HEK293T (cell line): ENCODE data around the gene SMPD3.

Experiments used
- CTBP1 ChIP-seq: fragments of 450-650 bp; IDR thresholded peaks from 2 replicates; pipeline ENCODE4 v1.6.1; 2016; ENCODE audit warnings: borderline replicate concordance
- ELF4 ChIP-seq: fragments of 450-650 bp; IDR thresholded peaks from 2 replicates; pipeline ENCODE4 v1.6.1; 2017; ENCODE audit warnings: antibody characterized with exemption
- FOXA1 ChIP-seq: fragments of 450-650 bp; IDR thresholded peaks from 2 replicates; pipeline ENCODE4 v1.6.1; 2016; ENCODE audit warnings: mild to moderate bottlenecking
- SUZ12 ChIP-seq: fragments of 450-650 bp; IDR thresholded peaks from 2 replicates; pipeline ENCODE4 v1.6.1; 2016; ENCODE audit warnings: mild to moderate bottlenecking
- ZNF384 ChIP-seq: fragments of 450-650 bp; IDR thresholded peaks from 2 replicates; pipeline ENCODE4 v1.6.1; 2016

- TF ChIP-seq CTBP1 = no peak
- no peak for TF ChIP-seq FOXA1
- no peak for TF ChIP-seq ELF4
- TF ChIP-seq SUZ12 = no peak
- TF ChIP-seq ZNF384 = no peak
Observed at GRCh38 chr16:68350813-68351350, 97.4 kb downstream of the SMPD3 start.
